Measurements from ENCODE around the gene TMEM30A. TPM values are rescaled to one million over a fixed set of nuclear protein-coding genes. Genes with fewer than 3 reads are reported as not detected.

TMEM30A gene
- total and polyA plus RNA-seq, 3 donors from 2014 or later: 52.7 to 57.4 (median 53.8) TPM

DNA sequence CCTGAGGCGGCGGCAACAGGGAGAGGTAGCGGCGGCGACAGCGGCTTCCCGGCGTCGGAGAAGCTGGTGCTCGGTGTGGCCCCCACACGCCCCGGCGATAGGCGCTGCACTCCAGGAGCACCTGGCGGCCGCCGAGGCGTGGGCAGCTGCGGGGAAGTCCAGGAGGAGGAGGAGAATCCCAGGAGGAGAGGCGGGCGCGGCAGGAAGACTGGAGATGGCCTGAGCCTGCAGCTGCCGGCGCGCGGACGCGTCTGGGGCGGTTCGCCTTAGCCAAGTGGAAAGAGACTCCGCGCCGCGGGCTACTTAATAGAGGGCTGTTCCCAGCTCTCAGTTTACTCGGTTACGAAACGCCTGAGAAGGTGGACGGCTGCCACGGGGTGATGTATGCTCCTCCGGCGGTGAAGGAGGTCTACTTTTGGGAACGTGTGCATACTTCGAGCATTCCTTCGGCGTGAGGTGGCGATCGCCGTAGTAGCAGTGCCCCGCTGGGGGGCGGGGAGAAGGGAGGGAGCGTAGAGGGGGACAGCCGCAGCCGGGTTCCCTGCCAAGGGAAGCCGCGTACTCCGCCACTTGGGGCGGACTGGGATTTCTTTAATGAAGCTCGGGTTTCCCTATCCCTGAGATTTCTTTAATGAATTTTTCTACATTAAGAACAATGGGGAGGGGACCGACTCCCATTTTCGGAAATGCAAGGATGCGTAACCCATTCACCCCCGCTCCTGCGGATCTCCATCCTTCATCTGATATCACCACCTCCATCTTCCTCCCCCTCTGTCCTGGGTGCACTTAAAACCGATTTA, 78.6 kb downstream of the TMEM30A start, which contains the start of gene COL12A1:
Gene COL12A1 (minus strand): TSS at position 278 of the 800 bp plus-strand sequence. CDS start 3,261 bp downstream, outside the sequence.
- TF ChIP-seq, protein P1, sequence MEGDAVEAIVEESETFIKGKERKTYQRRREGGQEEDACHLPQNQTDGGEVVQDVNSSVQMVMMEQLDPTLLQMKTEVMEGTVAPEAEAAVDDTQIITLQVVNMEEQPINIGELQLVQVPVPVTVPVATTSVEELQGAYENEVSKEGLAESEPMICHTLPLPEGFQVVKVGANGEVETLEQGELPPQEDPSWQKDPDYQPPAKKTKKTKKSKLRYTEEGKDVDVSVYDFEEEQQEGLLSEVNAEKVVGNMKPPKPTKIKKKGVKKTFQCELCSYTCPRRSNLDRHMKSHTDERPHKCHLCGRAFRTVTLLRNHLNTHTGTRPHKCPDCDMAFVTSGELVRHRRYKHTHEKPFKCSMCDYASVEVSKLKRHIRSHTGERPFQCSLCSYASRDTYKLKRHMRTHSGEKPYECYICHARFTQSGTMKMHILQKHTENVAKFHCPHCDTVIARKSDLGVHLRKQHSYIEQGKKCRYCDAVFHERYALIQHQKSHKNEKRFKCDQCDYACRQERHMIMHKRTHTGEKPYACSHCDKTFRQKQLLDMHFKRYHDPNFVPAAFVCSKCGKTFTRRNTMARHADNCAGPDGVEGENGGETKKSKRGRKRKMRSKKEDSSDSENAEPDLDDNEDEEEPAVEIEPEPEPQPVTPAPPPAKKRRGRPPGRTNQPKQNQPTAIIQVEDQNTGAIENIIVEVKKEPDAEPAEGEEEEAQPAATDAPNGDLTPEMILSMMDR (IDR thresholded peaks at IDR 0.05): no peak
- no peak for TF ChIP-seq POLR2A (IDR thresholded peaks at IDR 0.05)
- Histone ChIP-seq H3K4me3 (peak within 1 kb of the TSS; percentile 51 to 71), H3K27ac (peak within 1 kb of the TSS; percentile 28 to 67), H3K4me1 (peaks cover 18% of the 10 kb centered on the region), H3K36me3 (ENCODE audit: low read depth, missing control alignments) (no peaks in the 10 kb centered on the region), H3K9me3 (no peaks in the 10 kb centered on the region), H3K27me3 (no peaks in the 10 kb centered on the region)
- WGBS, 2 donors: 0 to 1% methylated on average over 50 to 64 of the region's 64 CpGs
- DNase-seq: peak; percentile 83
- intact Hi-C loops (cut with DNase I; ENCODE audit: low total_unique reads): loop anchor here (10.0 kb wide), 2 partner anchors 791 to 1461 kb away; no protein-coding TSS in a partner anchor

DNA sequence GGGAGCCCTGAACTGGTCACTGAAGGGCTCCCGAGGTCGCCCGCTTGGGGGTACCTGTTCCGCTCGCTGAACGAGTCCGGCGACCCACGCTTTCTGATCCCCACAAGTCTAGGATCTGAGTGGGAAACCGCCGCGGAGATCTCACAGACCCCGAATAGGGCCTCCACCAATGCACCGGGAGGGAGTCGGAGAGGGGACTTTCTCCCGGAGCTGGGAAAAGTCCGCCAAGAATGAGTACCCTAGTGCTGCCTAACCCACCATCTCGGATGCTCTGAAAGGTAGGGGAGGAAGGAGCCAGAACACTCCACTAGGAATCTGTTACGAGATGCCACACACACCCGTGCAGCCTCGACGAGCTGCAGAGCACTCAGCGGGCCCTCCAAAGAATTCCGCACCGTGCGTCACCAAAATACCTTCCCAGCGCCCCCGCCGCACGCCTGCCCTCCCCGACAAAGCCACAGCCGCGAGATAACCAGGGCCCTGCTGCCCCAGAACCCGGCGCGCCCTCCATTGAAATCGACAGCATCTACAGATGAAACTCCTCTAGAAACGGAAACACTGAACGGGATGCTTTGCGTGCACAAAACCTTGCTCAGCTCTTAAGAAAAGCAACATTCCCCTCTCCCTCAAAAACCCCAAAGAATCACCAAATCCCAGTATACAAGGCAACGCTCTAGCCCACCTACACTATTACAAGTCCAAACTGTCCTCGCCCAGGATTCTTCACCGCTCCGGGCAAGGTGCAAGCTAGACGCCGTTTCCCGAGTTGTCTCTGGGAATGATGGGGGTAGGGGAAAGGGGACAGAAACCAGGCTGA, 79.4 kb downstream of the TMEM30A start:
- Histone ChIP-seq H3K4me1 (peaks cover 18% of the 10 kb centered on the region), H3K36me3 (ENCODE audit: low read depth, missing control alignments) (no peaks in the 10 kb centered on the region), H3K27ac (peak overlapping the region; percentile 28 to 67), H3K27me3 (no peaks in the 10 kb centered on the region), H3K9me3 (no peaks in the 10 kb centered on the region), H3K4me3 (peak overlapping the region; percentile 51 to 71)
- no peak for TF ChIP-seq POLR2A (IDR thresholded peaks at IDR 0.05)
- TF ChIP-seq, protein P1 (IDR thresholded peaks at IDR 0.05): no peak
- intact Hi-C loops (cut with DNase I; ENCODE audit: low total_unique reads): loop anchor here (10.0 kb wide), 2 partner anchors 790 to 1460 kb away; no protein-coding TSS in a partner anchor
- no peak for DNase-seq
- 1% methylated on average over 28 to 42 of the region's 47 CpGs for WGBS, 2 donors

DNA sequence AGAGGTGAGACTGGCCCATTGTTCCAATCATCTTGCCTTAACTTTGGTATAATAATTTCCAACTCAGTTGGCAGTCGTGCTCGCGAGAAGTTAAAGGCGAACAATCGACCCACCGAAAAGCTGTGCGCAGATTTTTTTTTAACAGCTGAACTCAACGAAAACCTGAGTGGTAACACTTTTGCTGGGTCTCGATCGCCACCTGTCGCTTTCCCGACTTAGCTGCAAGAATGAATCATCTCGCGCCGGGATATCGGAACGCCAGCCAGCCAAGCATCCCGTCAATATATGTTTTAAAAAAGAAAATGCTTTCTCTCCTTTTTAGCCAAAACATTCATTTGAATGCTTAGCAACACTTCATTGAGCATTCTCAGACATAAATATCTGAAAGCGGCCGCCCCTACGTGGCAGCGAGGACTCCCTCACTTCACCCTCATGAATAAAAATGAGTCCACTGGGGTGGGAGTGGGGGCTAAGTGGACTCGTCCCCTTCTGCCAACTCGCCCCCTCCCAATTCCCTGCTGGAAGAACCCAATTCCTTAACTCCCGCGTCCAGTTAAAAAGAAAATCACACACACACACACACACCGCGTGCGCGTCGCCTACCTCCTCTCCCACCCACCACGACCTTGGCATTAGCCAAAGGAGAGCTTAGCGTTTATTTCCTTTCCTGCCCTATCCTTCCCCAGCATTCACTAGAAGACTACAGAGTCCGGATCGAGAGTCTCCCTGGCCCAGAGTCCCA, 80.2 kb downstream of the TMEM30A start:
- 1% methylated on average over 35 of the region's 35 CpGs for WGBS, 2 donors
- peaks cover 18% of the 10 kb centered on the region for H3K4me1 ChIP-seq

DNA sequence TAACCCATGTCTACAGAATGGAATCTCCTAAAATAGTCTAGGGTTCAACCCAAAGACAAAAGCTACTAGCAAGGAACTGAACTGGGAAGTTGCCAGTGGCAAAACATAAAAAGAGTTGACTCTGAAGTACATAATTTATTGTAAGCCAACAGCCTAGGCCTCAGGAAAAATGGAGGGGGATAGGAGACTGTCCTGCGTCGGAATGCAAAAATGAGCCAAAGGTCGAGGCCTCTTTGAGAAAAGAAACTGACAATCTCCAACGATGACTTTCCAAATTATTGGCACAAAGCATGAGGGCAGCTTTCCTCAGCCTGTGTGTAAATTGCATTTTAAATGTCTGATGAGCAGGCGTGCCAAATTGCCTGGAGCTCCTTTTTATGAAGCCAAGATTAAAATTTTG, 80.9 kb downstream of the TMEM30A start:
- no peaks in the 10 kb centered on the region for H3K27me3 ChIP-seq
- DNase-seq: no peak
- peaks cover 14% of the 10 kb centered on the region for H3K4me1 ChIP-seq
- intact Hi-C loops (cut with DNase I; ENCODE audit: low total_unique reads): loop anchor here (10.0 kb wide), 2 partner anchors 789 to 1459 kb away; no protein-coding TSS in a partner anchor
- no peaks in the 10 kb centered on the region for H3K36me3 ChIP-seq (ENCODE audit: low read depth, missing control alignments)
- WGBS, 2 donors: 8 to 26% methylated on average over 5 of the region's 5 CpGs
- H3K4me3 ChIP-seq: no peak overlapping the region
- H3K27ac ChIP-seq: no peak overlapping the region
- no peaks in the 10 kb centered on the region for H3K9me3 ChIP-seq
- TF ChIP-seq POLR2A (IDR thresholded peaks at IDR 0.05): no peak

More for the DNA sequence above, 80.2 kb downstream of the TMEM30A start:
- peak; percentile 84 for DNase-seq
- Histone ChIP-seq H3K36me3 (ENCODE audit: low read depth, missing control alignments) (no peaks in the 10 kb centered on the region), H3K27ac (peak overlapping the region; percentile 28 to 67), H3K4me3 (peak overlapping the region; percentile 51 to 71), H3K9me3 (no peaks in the 10 kb centered on the region), H3K27me3 (no peaks in the 10 kb centered on the region)
- no peak for TF ChIP-seq POLR2A (IDR thresholded peaks at IDR 0.05)
- TF ChIP-seq, protein P1 (IDR thresholded peaks at IDR 0.05): peak; percentile 43 to 75 (median 58)
- intact Hi-C loops (cut with DNase I; ENCODE audit: low total_unique reads): loop anchor here (10.0 kb wide), 2 partner anchors 790 to 1460 kb away; no protein-coding TSS in a partner anchor

Other genes starting within 250 kb of the TMEM30A start
- 10 to 100 TPM; 11.4 to 13.6 TPM for gene COL12A1, start 78.7 kb downstream of the TMEM30A start, total RNA-seq
- 27.3 TPM for gene COL12A1, start 78.7 kb downstream of the TMEM30A start, polyA plus RNA-seq (ENCODE audit: insufficient read depth, low read depth, low replicate concordance)
- 100 to 1,000 TPM; 154 to 167 TPM for gene COX7A2, start 41.0 kb downstream of the TMEM30A start, total RNA-seq
- gene COX7A2, start 41.0 kb downstream of the TMEM30A start, polyA plus RNA-seq (ENCODE audit: insufficient read depth, low read depth, low replicate concordance): 1,268 TPM
- gene FILIP1, start 209.0 kb upstream of the TMEM30A start, total RNA-seq: 1 to 10 TPM; 2.7 to 3.1 TPM
- gene FILIP1, start 209.0 kb upstream of the TMEM30A start, polyA plus RNA-seq (ENCODE audit: insufficient read depth, low read depth, low replicate concordance): 2.0 TPM

Measured in testis (tissue), 3 donors.